ENCODE data around the gene ADGRB3. TPM values are rescaled to one million over a fixed set of nuclear protein-coding genes. Genes with fewer than 3 reads are reported as not detected.

ADGRB3 gene
- total and polyA plus RNA-seq, 10 of the 15 experiments (the other 5 are each of a cell fraction or from before 2014, with no cell fraction given) = 0.03 to 0.06 TPM; not detected in 8

- no peak for TF ChIP-seq NKRF (conservative IDR thresholded peaks at IDR 0.05)
- no peak for TF ChIP-seq CHD4 (IDR thresholded peaks at IDR 0.05)
- no peak for TF ChIP-seq SMAD1 (IDR thresholded peaks at IDR 0.05; ENCODE audit: low read depth, partially characterized antibody)
- TF ChIP-seq NFIC (IDR thresholded peaks at IDR 0.05; ENCODE audit: low read depth, low read length) = no peak
- TF ChIP-seq ZBED1 (IDR thresholded peaks at IDR 0.05; ENCODE audit: borderline replicate concordance) = no peak
Observed at GRCh38 chr6:69038841-69039240, 403.8 kb downstream of the ADGRB3 start (continued).

GRCh38 chr6:69042297-69042696 lies 407.2 kb downstream of the ADGRB3 start:
- SMC1A ChIA-PET (ENCODE audit: uncharacterized antibody, unreplicated experiment) = no interaction called here
- Histone ChIP-seq H3K36me3 (ENCODE audit: control insufficient read depth in 2 of 2, insufficient read depth in 2 of 2, low read length in 1 of 2) (no peaks in the 10 kb centered on the region), H3K9ac (ENCODE audit: control insufficient read depth, insufficient read depth, low read length) (no peak overlapping the region), H3K4me2 (ENCODE audit: control insufficient read depth, insufficient read depth) (no peak overlapping the region), H3K27ac (ENCODE audit: control insufficient read depth, insufficient read depth) (no peak overlapping the region), H3K4me1 (ENCODE audit: control insufficient read depth, insufficient read depth, low read length) (no peaks in the 10 kb centered on the region), H3K9me3 (replicated peaks; ENCODE audit: control insufficient read depth, insufficient read depth, low read length) (no peaks in the 10 kb centered on the region), H2AFZ (ENCODE audit: control insufficient read depth, low read depth, low read length) (no peak overlapping the region), H3K79me2 (ENCODE audit: control insufficient read depth, insufficient read depth, low read length) (no peaks in the 10 kb centered on the region), H3K4me3 (no peak overlapping the region), H3K27me3 (replicated peaks in 1 of 2; ENCODE audit: control insufficient read depth in 2 of 2, insufficient read depth in 2 of 2, low read length in 1 of 2) (no peaks in the 10 kb centered on the region), H4K20me1 (ENCODE audit: control insufficient read depth, insufficient read depth) (no peaks in the 10 kb centered on the region)
- DNase-seq (ENCODE audit: low read depth, low spot score) (no peak), FAIRE-seq (no peak), ATAC-seq (no peak)
- CTCF ChIA-PET = no interaction called here
- RAD21 ChIA-PET (ENCODE audit: unreplicated experiment) = no interaction called here
- 0% methylated on average over 3 of the region's 3 CpGs for WGBS (ENCODE audit: insufficient coverage, insufficient replicate concordance, low lambda C conversion rate, missing lambda C conversion rate)
- in situ Hi-C loops (cut with MboI) = no loop called here
- POLR2A ChIA-PET = no interaction called here
- intact Hi-C loops (cut with micrococcal nuclease; ENCODE audit: unreplicated experiment) = no loop called here
- no TSS peak for BruUV-seq (replicated peaks)
- no peak for TF ChIP-seq BACH1 (IDR thresholded peaks at IDR 0.05; ENCODE audit: borderline replicate concordance)
- TF ChIP-seq IRF4 (IDR thresholded peaks at IDR 0.05; ENCODE audit: low read depth, low read length) = no peak
- no peak for TF ChIP-seq ZBED1 (IDR thresholded peaks at IDR 0.05; ENCODE audit: borderline replicate concordance)
- TF ChIP-seq ZNF217 (IDR thresholded peaks at IDR 0.05) = no peak
- no peak for TF ChIP-seq ZZZ3 (IDR thresholded peaks at IDR 0.05; ENCODE audit: control insufficient read depth, insufficient read length, low read depth)
- no peak for TF ChIP-seq IRF5 (IDR thresholded peaks at IDR 0.05; ENCODE audit: borderline replicate concordance)
- no peak for TF ChIP-seq NFXL1 (IDR thresholded peaks at IDR 0.05; ENCODE audit: borderline replicate concordance)
- TF ChIP-seq NBN (IDR thresholded peaks at IDR 0.05) = no peak
- no peak for TF ChIP-seq SMARCA5 (IDR thresholded peaks at IDR 0.05)
- no peak for TF ChIP-seq CUX1 (IDR thresholded peaks at IDR 0.05; ENCODE audit: insufficient replicate concordance, low read depth, low read length)
